Stimulated activated CD4-positive, alpha-beta T cell treated with anti-CD3 and anti-CD28 coated beads, Interleukin-15, amount 100 ng/mL, for 1 hour (primary cell): ENCODE results near the gene EML3.
"Not testable (repeated sequence)": the region's sequence is repeated elsewhere in the genome, so short reads cannot be mapped to it uniquely, and the experiment has no call there.

ENCODE experiments used
- DNase-seq, 2 donors: peaks; one replicate each; pipeline ENCODE4 v3.0.0-alpha.2; 2020; ENCODE audit warnings: low read depth in 1 of 2, low spot score in 1 of 2

EML3 gene

GRCh38 chr11:62599901-62600300 lies 12.7 kb downstream of the EML3 start:
- no peak for DNase-seq

GRCh38 chr11:62599069-62599696 lies 13.4 kb downstream of the EML3 start:
- DNase-seq, result peak; percentile 83 to 91

GRCh38 chr11:62595124-62595523 lies 17.5 kb downstream of the EML3 start:
- DNase-seq, result no peak

- DNase-seq, result peak; percentile 50 to 58
Observed at GRCh38 chr11:62593434-62594044, 19.0 kb downstream of the EML3 start.

GRCh38 chr11:62592989-62593421 lies 19.6 kb downstream of the EML3 start:
- no peak for DNase-seq

GRCh38 chr11:62592146-62592815 lies 20.3 kb downstream of the EML3 start:
- no peak for DNase-seq

- peak; percentile 85 to 92 for DNase-seq
Observed at GRCh38 chr11:62591448-62592145, 21.0 kb downstream of the EML3 start, which contains the start of gene TUT1. TSS of gene TUT1 (minus strand) at chr11:62591523. CDS start at chr11:62591485, 38 bp downstream.

- DNase-seq, result no peak
Observed at GRCh38 chr11:62588966-62589637, 23.5 kb downstream of the EML3 start.

GRCh38 chr11:62585356-62585755 lies 27.2 kb downstream of the EML3 start:
- DNase-seq, result not testable (repeated sequence)

- DNase-seq, result not testable (repeated sequence)
Observed at GRCh38 chr11:62581735-62582134, 30.8 kb downstream of the EML3 start.

- no peak for DNase-seq
Observed at GRCh38 chr11:62580959-62581715, 31.4 kb downstream of the EML3 start.

- DNase-seq, result no peak
Observed at GRCh38 chr11:62579252-62579651, 33.3 kb downstream of the EML3 start.

GRCh38 chr11:62578541-62578940 lies 34.0 kb downstream of the EML3 start:
- DNase-seq, result no peak

GRCh38 chr11:62577046-62577714 lies 35.4 kb downstream of the EML3 start:
- no peak for DNase-seq

GRCh38 chr11:62575837-62576236 lies 36.7 kb downstream of the EML3 start:
- DNase-seq, result no peak

- no peak for DNase-seq
Observed at GRCh38 chr11:62575156-62575555, 37.4 kb downstream of the EML3 start.

- no peak for DNase-seq
Observed at GRCh38 chr11:62574363-62575071, 38.1 kb downstream of the EML3 start.

- DNase-seq, result peak; percentile 91 to 97
Observed at GRCh38 chr11:62573592-62574362, 38.8 kb downstream of the EML3 start, which contains the start of gene EEF1G. TSS of gene EEF1G (minus strand) at chr11:62573891. CDS start at chr11:62573842, 49 bp downstream.
